ENCODE results near the gene DNAH6. TPM values are rescaled to one million over a fixed set of nuclear protein-coding genes. Genes with fewer than 3 reads are reported as not detected.

The DNAH6 gene
- total RNA-seq, 4 donors from 2014 or later, result 0.16 to 1.2 (median 0.47) TPM

DNA sequence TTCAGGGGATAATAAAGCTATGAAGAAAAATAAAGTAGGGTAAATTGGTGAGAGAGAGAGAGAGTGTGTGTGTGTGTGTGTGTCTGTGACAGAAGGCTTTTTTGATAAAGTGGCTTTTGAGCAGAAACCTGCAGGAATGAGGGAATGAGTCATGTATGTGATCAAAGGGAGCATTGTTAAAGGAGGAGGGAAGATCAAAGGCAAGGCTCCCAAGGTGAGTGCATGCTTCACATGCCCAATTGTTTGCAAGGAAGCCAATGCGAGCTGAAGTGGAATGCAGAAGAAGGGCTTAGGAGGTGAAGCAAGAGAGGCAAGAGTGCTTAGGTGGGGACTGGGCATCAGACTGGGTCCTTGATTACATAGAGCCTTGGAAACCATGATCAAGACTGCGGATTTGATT is 96.8 kb downstream of the DNAH6 start:
- TF ChIP-seq CTCF (IDR thresholded peaks at IDR 0.05) (no peak), POLR2AphosphoS5 (IDR thresholded peaks at IDR 0.05) (no peak)
- no peak for DNase-seq (ENCODE audit: low spot score in 2 of 2)
- no peak overlapping the region for H3K4me3 ChIP-seq
- no peaks in the 10 kb centered on the region for H3K36me3 ChIP-seq
- 78% methylated on average over 2 of the region's 2 CpGs for WGBS
- no peaks in the 10 kb centered on the region for H3K4me1 ChIP-seq
- H3K27me3 ChIP-seq, result no peaks in the 10 kb centered on the region
- no peak overlapping the region for H3K27ac ChIP-seq
- no peaks in the 10 kb centered on the region for H3K9me3 ChIP-seq

DNA sequence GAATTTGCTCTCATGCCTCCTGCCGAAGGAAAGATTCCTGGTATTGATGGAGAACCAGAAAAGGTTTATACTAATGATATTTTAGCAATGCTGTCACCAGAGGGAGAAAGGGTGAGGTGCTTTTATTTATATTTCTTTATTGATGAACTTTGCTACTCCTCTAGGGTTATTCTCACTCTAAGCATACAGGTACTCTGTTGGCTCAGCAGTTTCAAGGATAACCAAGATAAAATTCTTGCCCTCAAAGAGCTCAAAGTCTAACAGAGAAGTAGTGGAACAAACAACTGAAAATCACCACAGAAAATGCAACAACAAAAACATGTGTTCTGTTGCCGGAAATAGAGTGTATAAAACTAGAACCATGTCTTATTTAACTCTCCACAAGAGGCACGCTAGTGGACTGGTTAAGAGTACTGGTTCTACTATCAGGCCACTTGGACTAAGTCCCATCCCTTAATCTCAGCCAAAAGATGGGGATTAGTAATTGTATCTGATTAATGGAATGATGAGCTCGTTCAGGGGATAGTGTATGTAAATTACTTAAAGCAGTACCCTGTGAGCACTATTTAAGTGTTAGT is 103.6 kb downstream of the DNAH6 start:
- Histone ChIP-seq H3K36me3 (no peaks in the 10 kb centered on the region), H3K27ac (no peak overlapping the region), H3K4me3 (no peak overlapping the region), H3K4me1 (no peaks in the 10 kb centered on the region), H3K27me3 (no peaks in the 10 kb centered on the region), H3K9me3 (no peaks in the 10 kb centered on the region)
- DNase-seq (ENCODE audit: low spot score in 2 of 2), result no peak
- TF ChIP-seq CTCF (IDR thresholded peaks at IDR 0.05) (no peak), POLR2AphosphoS5 (IDR thresholded peaks at IDR 0.05) (no peak), POLR2A (IDR thresholded peaks at IDR 0.05) (no peak), EP300 (IDR thresholded peaks at IDR 0.05) (no peak)
- WGBS, result 82% methylated on average over 4 of the region's 4 CpGs

DNA sequence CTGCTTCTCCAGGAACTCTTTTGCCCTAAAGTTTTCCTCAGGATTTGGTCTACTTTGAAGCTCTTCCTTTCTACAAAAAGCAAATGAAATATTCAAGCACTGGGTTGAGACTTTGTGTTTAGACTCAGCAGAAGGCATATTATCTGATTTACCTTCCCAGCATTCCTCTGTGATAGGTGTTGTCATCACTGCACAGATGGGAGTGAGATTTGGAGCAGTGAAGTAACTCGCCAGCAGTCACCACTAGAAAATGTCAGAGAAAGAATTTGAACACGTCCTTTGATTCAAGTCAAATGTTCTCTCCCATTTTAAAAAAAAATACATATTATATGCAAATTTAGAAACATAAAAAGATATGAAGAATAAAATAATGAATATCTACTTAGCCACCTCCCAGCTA is 112.2 kb downstream of the DNAH6 start:
- 82% methylated on average over 2 of the region's 2 CpGs for WGBS
- Histone ChIP-seq H3K27ac (no peak overlapping the region), H3K36me3 (no peaks in the 10 kb centered on the region), H3K4me1 (no peaks in the 10 kb centered on the region), H3K9me3 (no peaks in the 10 kb centered on the region), H3K27me3 (no peaks in the 10 kb centered on the region), H3K4me3 (no peak overlapping the region)
- DNase-seq (ENCODE audit: low spot score in 2 of 2), result no peak
- no peak for TF ChIP-seq EP300 (IDR thresholded peaks at IDR 0.05)
- no peak for TF ChIP-seq POLR2A (IDR thresholded peaks at IDR 0.05)
- TF ChIP-seq POLR2AphosphoS5 (IDR thresholded peaks at IDR 0.05), result no peak
- TF ChIP-seq CTCF (IDR thresholded peaks at IDR 0.05), result no peak

- DNase-seq (ENCODE audit: low spot score in 2 of 2), result no peak
- Histone ChIP-seq H3K9me3 (no peaks in the 10 kb centered on the region), H3K27me3 (no peaks in the 10 kb centered on the region), H3K36me3 (no peaks in the 10 kb centered on the region), H3K27ac (no peak overlapping the region), H3K4me3 (no peak overlapping the region), H3K4me1 (no peaks in the 10 kb centered on the region)
- TF ChIP-seq POLR2A (IDR thresholded peaks at IDR 0.05), result no peak
These were observed 113.3 kb downstream of the DNAH6 start for GRCh38 chr2:84629550-84629949.

- 55% methylated on average over 6 of the region's 6 CpGs for WGBS
- no peak for DNase-seq (ENCODE audit: low spot score in 2 of 2)
- H3K27ac ChIP-seq, result no peak overlapping the region
These were observed 114.7 kb downstream of the DNAH6 start for GRCh38 chr2:84631047-84631446.

More at GRCh38 chr2:84631047-84631446, 114.7 kb downstream of the DNAH6 start:
- Histone ChIP-seq H3K4me3 (no peak overlapping the region), H3K27me3 (no peaks in the 10 kb centered on the region), H3K9me3 (no peaks in the 10 kb centered on the region), H3K4me1 (no peaks in the 10 kb centered on the region), H3K36me3 (no peaks in the 10 kb centered on the region)
- TF ChIP-seq POLR2AphosphoS5 (IDR thresholded peaks at IDR 0.05) (no peak), CTCF (IDR thresholded peaks at IDR 0.05) (peak in 1 of 2 donors; percentile 32)
